HG02870 (cell line): ENCODE data around the gene OR5AK2.
"Not testable (repeated sequence)": the region's sequence is repeated elsewhere in the genome, so short reads cannot be mapped to it uniquely, and the experiment has no call there.

Experiments
- ATAC-seq: cut with Tn5 transposase; IDR thresholded peaks from one replicate; pipeline ENCODE4 v1.9.1; 2021; ENCODE audit warnings: mild to moderate bottlenecking, moderate library complexity; ENCODE audit not compliant: unreplicated experiment

OR5AK2 gene

DNA sequence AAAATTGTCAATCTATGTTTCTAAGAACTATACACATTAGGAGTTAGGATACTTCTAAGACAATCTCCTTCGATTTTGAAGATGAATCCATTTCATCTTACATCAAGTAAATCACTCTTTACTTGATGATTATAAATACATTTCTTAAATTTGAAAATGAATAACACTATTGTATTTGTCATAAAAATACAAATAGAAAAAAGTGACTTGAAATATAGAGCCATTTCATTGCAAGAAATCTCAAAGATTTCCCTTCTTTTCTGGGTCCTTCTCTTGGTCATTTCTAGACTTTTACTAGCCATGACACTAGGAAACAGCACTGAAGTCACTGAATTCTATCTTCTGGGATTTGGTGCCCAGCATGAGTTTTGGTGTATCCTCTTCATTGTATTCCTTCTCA lies at the start of gene OR5AK2:
OR5AK2 (plus strand) TSS at position 301 of the 400 bp plus-strand sequence; CDS start at position 301, 0 bp downstream.
- ATAC-seq: no peak

- not testable (repeated sequence) for ATAC-seq
These were observed 43.2 kb upstream of the OR5AK2 start for GRCh38 chr11:56945526-56945925.

DNA sequence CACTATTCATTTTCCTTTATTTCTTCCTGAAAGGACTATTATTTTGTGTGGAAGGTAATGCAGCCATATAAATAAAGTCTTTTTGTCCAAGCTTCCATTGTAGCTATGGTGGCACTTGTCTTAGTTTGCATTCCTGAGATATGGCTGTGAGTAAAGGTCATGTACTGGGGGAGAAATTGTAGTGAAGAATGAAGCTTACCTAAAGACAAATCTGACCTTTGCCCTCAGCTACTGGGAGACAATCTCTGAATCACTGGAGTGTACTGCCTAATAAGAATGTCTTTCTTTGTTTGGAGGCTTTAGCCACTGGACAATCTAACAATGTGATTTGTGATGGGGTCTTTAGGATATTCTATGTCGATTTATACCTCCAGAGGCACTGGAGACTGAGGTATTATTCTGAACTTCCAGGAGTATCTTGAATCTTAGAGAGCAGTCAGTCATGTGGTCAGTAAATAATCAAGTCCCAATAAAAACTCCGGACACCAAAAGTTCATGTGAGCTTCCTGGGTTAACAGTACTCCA lies 39.7 kb upstream of the OR5AK2 start:
- no peak for ATAC-seq

- ATAC-seq: no peak
These were observed 38.2 kb upstream of the OR5AK2 start for GRCh38 chr11:56950510-56950909.

DNA sequence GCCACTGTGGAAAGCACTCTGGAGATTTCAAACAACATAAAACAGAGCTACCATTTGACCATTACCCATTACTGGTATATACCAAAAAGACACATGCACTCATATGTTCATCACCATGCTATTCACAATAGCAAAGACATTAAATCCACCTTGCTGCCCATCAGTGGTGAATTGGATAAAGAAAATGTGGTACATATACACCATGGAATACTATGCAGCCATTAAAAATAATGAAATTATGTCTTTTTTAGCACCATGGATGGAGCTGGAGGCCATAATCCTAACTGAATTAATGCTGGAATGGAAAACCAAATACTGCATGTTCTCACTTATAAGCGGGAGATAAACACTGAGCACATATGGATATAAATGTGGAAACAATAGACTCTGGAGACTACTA lies 34.8 kb upstream of the OR5AK2 start:
- not testable (repeated sequence) for ATAC-seq

DNA sequence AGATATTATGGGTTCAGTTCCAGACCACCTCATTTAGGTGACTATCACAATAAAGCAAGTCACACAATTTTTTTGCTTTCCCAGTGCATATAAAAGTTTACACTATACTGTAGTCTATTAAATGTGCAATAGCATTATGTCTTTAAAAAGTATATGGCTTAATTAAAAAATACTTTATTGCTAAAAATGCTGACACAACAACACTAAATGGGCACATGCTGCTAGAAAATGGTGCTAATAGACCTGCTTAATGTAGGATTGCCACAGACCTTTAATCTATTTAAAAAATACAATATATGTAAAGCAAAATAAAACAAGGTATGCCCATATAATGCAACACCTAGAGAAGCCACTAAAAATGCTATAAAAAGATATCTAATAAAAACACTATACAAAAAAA lies 27.1 kb upstream of the OR5AK2 start:
- no peak for ATAC-seq

GRCh38 chr11:56967726-56968125 lies 21.0 kb upstream of the OR5AK2 start:
- ATAC-seq: no peak

DNA sequence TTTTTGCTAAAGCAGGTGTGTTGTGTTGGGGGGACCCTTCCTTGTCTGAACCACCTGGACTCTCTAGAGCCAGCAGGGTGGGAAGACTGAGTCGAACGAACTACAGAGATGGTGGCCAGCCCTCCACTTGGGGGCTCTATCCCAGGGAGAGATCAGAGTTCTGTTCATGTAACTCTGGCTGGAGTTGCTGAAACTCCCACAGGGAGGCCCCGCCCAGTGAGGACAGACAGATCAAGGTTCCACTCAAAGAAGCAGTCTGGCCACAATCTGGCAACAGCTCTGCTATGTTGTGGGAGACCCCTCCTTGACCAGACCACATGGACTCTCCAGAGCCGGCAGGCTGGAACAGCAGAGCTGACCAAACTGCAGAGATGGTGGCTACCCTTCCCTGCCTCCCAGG lies 20.2 kb upstream of the OR5AK2 start:
- ATAC-seq: no peak

DNA sequence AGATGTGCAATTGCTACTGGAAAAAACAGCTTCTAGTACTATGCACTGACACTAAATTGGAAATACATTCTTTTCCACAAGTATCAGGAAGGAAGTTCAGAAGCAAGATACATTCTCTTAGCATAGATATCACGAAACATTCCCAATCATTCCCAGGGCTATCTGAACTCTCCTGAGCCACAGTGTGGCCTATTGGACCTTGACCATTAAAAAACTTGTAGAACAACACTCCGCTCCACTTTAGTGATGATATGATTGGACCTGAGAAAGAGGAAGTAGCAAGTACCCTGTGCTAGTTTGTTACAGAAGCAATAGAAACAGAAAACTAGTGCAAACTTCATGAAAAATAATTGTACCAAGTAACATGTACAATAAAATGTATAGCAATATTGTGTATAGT lies 11.4 kb upstream of the OR5AK2 start:
- ATAC-seq: no peak

- no peak for ATAC-seq
These were observed 2.0 kb downstream of the OR5AK2 start for GRCh38 chr11:56990702-56991101.

DNA sequence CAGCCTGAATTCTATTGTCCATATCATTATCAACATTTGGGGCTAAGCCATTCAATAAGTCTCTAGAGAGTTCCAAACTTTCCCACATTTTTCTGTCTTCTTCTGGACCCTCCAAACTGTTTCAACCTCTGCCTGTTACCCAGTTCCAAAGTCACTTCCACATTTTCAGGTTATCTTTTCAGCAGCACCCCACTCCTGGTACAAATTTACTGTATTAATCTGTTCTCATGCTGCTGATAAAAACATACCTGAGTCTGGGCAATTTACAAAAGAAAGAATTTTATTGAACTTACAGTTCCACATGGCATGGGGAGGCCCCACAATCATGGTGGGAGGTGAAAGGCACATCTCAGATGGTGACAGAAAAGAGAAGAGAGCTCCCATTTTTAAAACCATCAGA lies 5.8 kb downstream of the OR5AK2 start:
- ATAC-seq: no peak

- ATAC-seq: no peak
These were observed 13.1 kb downstream of the OR5AK2 start for GRCh38 chr11:57001674-57002401.

DNA sequence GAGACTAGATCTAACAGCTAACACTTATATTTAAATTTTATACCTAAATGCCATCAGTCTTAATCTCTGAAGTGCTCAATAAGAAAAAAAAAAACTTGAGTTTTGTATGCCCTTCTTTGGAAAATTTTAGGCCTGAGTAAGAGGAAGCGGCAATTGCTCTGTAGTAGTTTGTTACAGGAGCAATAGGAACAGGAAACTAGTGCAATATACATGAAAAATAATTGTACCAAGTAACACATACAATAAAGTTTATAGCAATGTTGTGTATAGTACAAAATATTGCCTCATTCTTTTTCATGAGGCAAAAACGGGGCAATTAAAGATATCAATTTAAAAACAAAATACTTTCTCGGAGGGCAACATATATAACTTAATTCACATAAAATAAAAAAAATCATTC lies 19.7 kb downstream of the OR5AK2 start:
- ATAC-seq: no peak

- ATAC-seq: no peak
These were observed 27.0 kb downstream of the OR5AK2 start for GRCh38 chr11:57015679-57016078.

DNA sequence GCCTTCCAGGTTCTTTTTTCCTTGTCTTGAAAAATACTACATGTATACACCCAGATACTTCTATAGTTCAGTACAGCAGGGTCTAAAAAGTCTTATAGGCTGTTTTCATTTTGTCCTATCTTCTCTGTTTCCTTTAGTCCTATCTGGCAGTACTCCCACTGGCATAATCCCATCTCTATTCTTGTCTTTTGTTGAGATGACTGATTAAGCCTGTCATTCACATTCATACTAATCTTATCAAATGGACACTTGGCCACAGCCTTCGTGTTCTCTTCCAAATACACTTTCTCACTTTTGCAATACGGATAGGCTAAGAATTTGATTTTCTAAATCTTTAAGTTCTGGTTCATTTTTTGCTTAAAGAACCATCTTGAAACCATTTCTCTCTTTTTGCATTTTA lies 42.8 kb downstream of the OR5AK2 start:
- no peak for ATAC-seq
